ENCODE data around the gene RP9. TPM values are rescaled to one million over a fixed set of nuclear protein-coding genes. Genes with fewer than 3 reads are reported as not detected.

RP9 gene
- total RNA-seq, 4 donors from 2014 or later = 1.2 to 55.8 (median 13.7) TPM

GRCh38 chr7:33093266-33093665 lies 15.9 kb downstream of the RP9 start:
- no peaks in the 10 kb centered on the region for H3K9me3 ChIP-seq
- no peak overlapping the region for H3K27ac ChIP-seq
- no peak for DNase-seq
- H3K4me1 ChIP-seq = no peaks in the 10 kb centered on the region
- no peak for TF ChIP-seq CTCF (IDR thresholded peaks at IDR 0.05)
- no peak for TF ChIP-seq POLR2A (IDR thresholded peaks at IDR 0.05)
- intact Hi-C loops (cut with DNase I; ENCODE audit: low total_unique reads) = no loop called here
- H3K36me3 ChIP-seq = no peaks in the 10 kb centered on the region
- no peak overlapping the region for H3K4me3 ChIP-seq
- H3K27me3 ChIP-seq = no peaks in the 10 kb centered on the region

- Histone ChIP-seq H3K9me3 (no peaks in the 10 kb centered on the region), H3K27ac (no peak overlapping the region), H3K4me1 (no peaks in the 10 kb centered on the region), H3K4me3 (no peak overlapping the region), H3K36me3 (no peaks in the 10 kb centered on the region), H3K27me3 (no peaks in the 10 kb centered on the region)
- intact Hi-C loops (cut with DNase I; ENCODE audit: low total_unique reads) = no loop called here
- DNase-seq = no peak
- TF ChIP-seq CTCF (IDR thresholded peaks at IDR 0.05) (no peak), POLR2A (IDR thresholded peaks at IDR 0.05) (no peak)
Measured at GRCh38 chr7:33091641-33092191, 17.5 kb downstream of the RP9 start.

- Histone ChIP-seq H3K36me3 (no peaks in the 10 kb centered on the region), H3K4me1 (no peaks in the 10 kb centered on the region), H3K27ac (no peak overlapping the region), H3K4me3 (no peak overlapping the region), H3K9me3 (no peaks in the 10 kb centered on the region), H3K27me3 (no peaks in the 10 kb centered on the region)
- no peak for DNase-seq
- intact Hi-C loops (cut with DNase I; ENCODE audit: low total_unique reads) = no loop called here
- no peak for TF ChIP-seq CTCF (IDR thresholded peaks at IDR 0.05)
- TF ChIP-seq POLR2A (IDR thresholded peaks at IDR 0.05) = no peak
Measured at GRCh38 chr7:33091111-33091531, 18.1 kb downstream of the RP9 start.

GRCh38 chr7:33089142-33089541 lies 20.1 kb downstream of the RP9 start:
- Histone ChIP-seq H3K27me3 (no peaks in the 10 kb centered on the region), H3K4me1 (no peaks in the 10 kb centered on the region), H3K27ac (no peak overlapping the region), H3K9me3 (no peaks in the 10 kb centered on the region), H3K4me3 (no peak overlapping the region), H3K36me3 (no peaks in the 10 kb centered on the region)
- no peak for DNase-seq
- TF ChIP-seq CTCF (IDR thresholded peaks at IDR 0.05) = no peak
- TF ChIP-seq POLR2A (IDR thresholded peaks at IDR 0.05) = no peak
- intact Hi-C loops (cut with DNase I; ENCODE audit: low total_unique reads) = no loop called here

- DNase-seq = no peak
- Histone ChIP-seq H3K27me3 (no peaks in the 10 kb centered on the region), H3K9me3 (no peaks in the 10 kb centered on the region), H3K27ac (no peak overlapping the region), H3K4me3 (no peak overlapping the region), H3K36me3 (no peaks in the 10 kb centered on the region), H3K4me1 (no peaks in the 10 kb centered on the region)
- TF ChIP-seq POLR2A (IDR thresholded peaks at IDR 0.05) (no peak), CTCF (IDR thresholded peaks at IDR 0.05) (no peak)
- intact Hi-C loops (cut with DNase I; ENCODE audit: low total_unique reads) = no loop called here
Measured at GRCh38 chr7:33087858-33088257, 21.3 kb downstream of the RP9 start.
